ENCODE results near the gene ZBTB3. TPM values are rescaled to one million over a fixed set of nuclear protein-coding genes. Genes with fewer than 3 reads are reported as not detected.

The ZBTB3 gene
- total and polyA plus RNA-seq, 2 of the 13 experiments (the other 11 are each of a cell fraction or from before 2014, with no cell fraction given): 3.4 to 5.2 TPM

DNA sequence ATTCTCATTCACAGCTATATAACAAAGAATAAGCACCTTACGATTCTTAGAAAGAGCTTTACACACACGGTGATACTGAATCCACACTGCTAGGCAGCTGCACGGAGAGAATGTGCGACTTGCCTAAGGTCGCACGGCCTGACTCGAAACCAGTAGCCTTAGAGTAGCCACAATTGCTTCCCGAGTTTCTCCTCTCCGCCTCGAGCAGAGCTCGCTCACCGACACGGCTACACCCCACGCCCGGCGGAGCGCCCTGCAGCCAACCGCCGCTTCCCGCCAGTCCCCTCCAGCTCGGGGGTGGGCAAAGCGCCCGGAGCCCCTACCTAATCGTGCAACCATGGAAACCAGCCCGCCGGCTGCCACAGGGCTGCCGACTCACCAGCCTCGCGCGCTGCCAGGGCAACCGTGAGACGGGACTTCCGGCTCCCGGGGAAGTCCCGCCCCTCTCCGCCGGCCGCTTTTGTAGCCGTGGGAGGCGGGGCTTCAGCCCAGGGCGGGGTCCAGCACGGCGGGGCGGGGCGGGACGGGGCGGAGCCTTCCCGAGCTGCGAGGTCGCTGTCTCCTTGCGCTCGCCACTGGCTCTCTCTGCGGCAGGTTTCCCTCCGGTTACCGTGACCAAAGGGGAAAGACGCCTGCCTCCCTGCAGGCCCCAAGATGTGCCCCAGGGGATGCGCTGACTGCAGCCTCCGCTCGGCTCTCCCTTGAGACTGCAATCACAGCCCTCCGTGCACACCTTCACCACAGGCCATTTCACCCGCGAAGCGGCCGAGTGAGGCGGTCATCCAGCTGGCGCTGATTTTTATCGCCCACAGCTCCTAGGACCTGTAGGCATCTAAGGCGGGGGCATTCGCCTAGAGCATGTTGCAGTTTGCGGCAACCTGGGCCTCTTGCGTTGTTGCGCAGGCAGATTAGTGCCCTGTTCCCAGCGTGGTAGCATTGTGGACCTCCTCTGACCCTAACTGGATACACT lies 47.8 kb downstream of the ZBTB3 start (continued):
- TF ChIP-seq, protein P1, sequence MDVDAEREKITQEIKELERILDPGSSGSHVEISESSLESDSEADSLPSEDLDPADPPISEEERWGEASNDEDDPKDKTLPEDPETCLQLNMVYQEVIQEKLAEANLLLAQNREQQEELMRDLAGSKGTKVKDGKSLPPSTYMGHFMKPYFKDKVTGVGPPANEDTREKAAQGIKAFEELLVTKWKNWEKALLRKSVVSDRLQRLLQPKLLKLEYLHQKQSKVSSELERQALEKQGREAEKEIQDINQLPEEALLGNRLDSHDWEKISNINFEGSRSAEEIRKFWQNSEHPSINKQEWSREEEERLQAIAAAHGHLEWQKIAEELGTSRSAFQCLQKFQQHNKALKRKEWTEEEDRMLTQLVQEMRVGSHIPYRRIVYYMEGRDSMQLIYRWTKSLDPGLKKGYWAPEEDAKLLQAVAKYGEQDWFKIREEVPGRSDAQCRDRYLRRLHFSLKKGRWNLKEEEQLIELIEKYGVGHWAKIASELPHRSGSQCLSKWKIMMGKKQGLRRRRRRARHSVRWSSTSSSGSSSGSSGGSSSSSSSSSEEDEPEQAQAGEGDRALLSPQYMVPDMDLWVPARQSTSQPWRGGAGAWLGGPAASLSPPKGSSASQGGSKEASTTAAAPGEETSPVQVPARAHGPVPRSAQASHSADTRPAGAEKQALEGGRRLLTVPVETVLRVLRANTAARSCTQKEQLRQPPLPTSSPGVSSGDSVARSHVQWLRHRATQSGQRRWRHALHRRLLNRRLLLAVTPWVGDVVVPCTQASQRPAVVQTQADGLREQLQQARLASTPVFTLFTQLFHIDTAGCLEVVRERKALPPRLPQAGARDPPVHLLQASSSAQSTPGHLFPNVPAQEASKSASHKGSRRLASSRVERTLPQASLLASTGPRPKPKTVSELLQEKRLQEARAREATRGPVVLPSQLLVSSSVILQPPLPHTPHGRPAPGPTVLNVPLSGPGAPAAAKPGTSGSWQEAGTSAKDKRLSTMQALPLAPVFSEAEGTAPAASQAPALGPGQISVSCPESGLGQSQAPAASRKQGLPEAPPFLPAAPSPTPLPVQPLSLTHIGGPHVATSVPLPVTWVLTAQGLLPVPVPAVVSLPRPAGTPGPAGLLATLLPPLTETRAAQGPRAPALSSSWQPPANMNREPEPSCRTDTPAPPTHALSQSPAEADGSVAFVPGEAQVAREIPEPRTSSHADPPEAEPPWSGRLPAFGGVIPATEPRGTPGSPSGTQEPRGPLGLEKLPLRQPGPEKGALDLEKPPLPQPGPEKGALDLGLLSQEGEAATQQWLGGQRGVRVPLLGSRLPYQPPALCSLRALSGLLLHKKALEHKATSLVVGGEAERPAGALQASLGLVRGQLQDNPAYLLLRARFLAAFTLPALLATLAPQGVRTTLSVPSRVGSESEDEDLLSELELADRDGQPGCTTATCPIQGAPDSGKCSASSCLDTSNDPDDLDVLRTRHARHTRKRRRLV (CRISPR knock-in tag; IDR thresholded peaks at IDR 0.05): peak; percentile 68; the same call in 1 of the 2 replicates
- TF ChIP-seq GZF1 (CRISPR knock-in tag; IDR thresholded peaks at IDR 0.05): no peak
- TF ChIP-seq CREB1 (IDR thresholded peaks at IDR 0.05): 0 out of 2 replicates have a peak, but pooled peaks have one; percentile 26
- TF ChIP-seq CREB1 (CRISPR knock-in tag; IDR thresholded peaks at IDR 0.05): no peak
- no peak for TF ChIP-seq MED1 (CRISPR knock-in tag; IDR thresholded peaks at IDR 0.05)
- TF ChIP-seq TP53 (CRISPR knock-in tag; conservative IDR thresholded peaks at IDR 0.05): no peak
- peak; percentile 39; the same call in 1 of the 2 replicates for TF ChIP-seq PHF20 (CRISPR knock-in tag; IDR thresholded peaks at IDR 0.05)
- no peak for TF ChIP-seq ZNF280D (CRISPR knock-in tag; IDR thresholded peaks at IDR 0.05)
- TF ChIP-seq CHCHD3 (CRISPR knock-in tag; IDR thresholded peaks at IDR 0.05): no peak
- no peak for TF ChIP-seq RXRB (CRISPR knock-in tag; IDR thresholded peaks at IDR 0.05; ENCODE audit: borderline replicate concordance)
- peak; percentile 49; the same call in 1 of the 2 replicates for TF ChIP-seq FOXC1 (CRISPR knock-in tag; IDR thresholded peaks at IDR 0.05; ENCODE audit: borderline replicate concordance)
- no peak; the same call in 1 of the 2 replicates for TF ChIP-seq NR2C2 (CRISPR knock-in tag; IDR thresholded peaks at IDR 0.05; ENCODE audit: borderline replicate concordance)
- no peak; the same call in 1 of the 2 replicates for TF ChIP-seq ZNF747 (CRISPR knock-in tag; IDR thresholded peaks at IDR 0.05; ENCODE audit: borderline replicate concordance)
- TF ChIP-seq FOXK2 (IDR thresholded peaks at IDR 0.05): no peak
- TF ChIP-seq ETS1 (CRISPR knock-in tag; IDR thresholded peaks at IDR 0.05): no peak
- TF ChIP-seq ZNF777 (CRISPR knock-in tag; IDR thresholded peaks at IDR 0.05): no peak
- no peak for TF ChIP-seq HOXA5 (CRISPR knock-in tag; IDR thresholded peaks at IDR 0.05)
- no peak for TF ChIP-seq FOXA1 (IDR thresholded peaks at IDR 0.05)
- TF ChIP-seq FOXA1 (CRISPR knock-in tag; IDR thresholded peaks at IDR 0.05): no peak
- TF ChIP-seq BHLHE40 (IDR thresholded peaks at IDR 0.05; ENCODE audit: low read length): no peak
- TF ChIP-seq ZNF33B (CRISPR knock-in tag; IDR thresholded peaks at IDR 0.05): no peak
- no peak for TF ChIP-seq ZNF329 (CRISPR knock-in tag; IDR thresholded peaks at IDR 0.05; ENCODE audit: low read depth)
